ENCODE results near the gene PTTG1. TPM values are rescaled to one million over a fixed set of nuclear protein-coding genes. Genes with fewer than 3 reads are reported as not detected.

PTTG1 gene
- total and polyA plus RNA-seq, 2 of the 8 experiments (the other 6 are each of a cell fraction or from before 2014, with no cell fraction given): 240 to 478 TPM

DNA sequence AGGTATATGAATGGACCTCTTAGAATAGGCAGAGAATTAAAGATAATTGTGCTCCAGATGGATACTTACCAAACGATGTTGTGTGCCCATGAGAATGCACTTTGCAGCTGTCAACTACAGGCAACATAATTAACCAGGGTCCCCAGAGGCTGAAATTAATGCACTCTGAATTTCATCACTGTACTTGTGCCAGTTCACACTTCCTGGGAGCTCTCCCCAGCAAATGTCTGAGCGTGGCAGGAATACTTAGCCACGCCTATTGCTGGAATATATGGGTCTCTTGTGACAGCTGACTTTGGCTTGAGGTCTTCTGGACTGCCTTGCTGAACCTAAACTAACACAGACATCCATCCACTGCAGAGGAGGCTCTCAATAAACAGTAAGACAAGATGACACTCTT is 39.3 kb upstream of the PTTG1 start (continued):
- TF ChIP-seq CHD7 (IDR thresholded peaks at IDR 0.05; ENCODE audit: insufficient replicate concordance, low read length): no peak
- TF ChIP-seq SP4 (IDR thresholded peaks at IDR 0.05; ENCODE audit: low read length): no peak
- TF ChIP-seq RNF2 (IDR thresholded peaks at IDR 0.05; ENCODE audit: borderline replicate concordance, low read depth, low read length, missing control alignments, poor library complexity, severe bottlenecking): no peak
- TF ChIP-seq EGR1 (IDR thresholded peaks at IDR 0.05; ENCODE audit: borderline replicate concordance, low read depth, low read length): no peak
- no peak for TF ChIP-seq SIX5 (IDR thresholded peaks at IDR 0.05; ENCODE audit: low read depth, low read length)
- no peak for TF ChIP-seq RFX5 (IDR thresholded peaks at IDR 0.05; ENCODE audit: borderline replicate concordance, low read depth, low read length)
